Upper lobe of left lung (tissue), 4 donors: ENCODE results near the gene SENP2.

ENCODE experiments used
- POLR2A ChIP-seq, 4 donors: fragments of 450-650 bp; IDR thresholded peaks; one replicate each; pipeline ENCODE4 v1.5.1; 2016 to 2017; ENCODE audit warnings: antibody characterized with exemption in 4 of 4, mild to moderate bottlenecking in 2 of 4
- TF ChIP-seq, protein P1 (sequence below), 6 experiments: fragments of 450-650 bp in 4 of 6; fragments of 200-600 bp in 2 of 6; sonication (generic) in 2 of 6; IDR thresholded peaks; one replicate each; pipeline ENCODE4 v1.5.1; 2016 to 2019; ENCODE audit warnings: antibody characterized with exemption in 6 of 6

DNA sequence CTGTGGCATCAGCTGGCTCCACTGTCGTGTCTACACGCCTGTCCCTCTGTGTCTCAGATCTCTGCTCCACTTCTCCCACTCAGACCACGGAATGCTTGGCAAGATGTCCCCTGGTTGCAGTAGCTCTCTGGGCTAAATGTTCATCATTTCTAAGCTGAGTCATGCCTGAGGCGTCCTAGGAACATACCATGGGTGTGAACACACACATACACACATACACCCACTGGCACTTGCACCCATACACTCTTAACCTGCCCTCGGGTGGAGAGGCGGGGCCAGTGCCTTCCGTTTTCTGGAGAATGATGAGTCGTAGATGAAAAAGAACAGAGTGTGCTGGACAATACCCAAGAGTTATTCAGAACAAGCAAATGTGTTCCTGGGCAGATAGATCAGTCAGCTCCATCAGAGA is 72.4 kb downstream of the SENP2 start:
- TF ChIP-seq POLR2A (IDR thresholded peaks at IDR 0.05): no peak
- TF ChIP-seq, protein P1, sequence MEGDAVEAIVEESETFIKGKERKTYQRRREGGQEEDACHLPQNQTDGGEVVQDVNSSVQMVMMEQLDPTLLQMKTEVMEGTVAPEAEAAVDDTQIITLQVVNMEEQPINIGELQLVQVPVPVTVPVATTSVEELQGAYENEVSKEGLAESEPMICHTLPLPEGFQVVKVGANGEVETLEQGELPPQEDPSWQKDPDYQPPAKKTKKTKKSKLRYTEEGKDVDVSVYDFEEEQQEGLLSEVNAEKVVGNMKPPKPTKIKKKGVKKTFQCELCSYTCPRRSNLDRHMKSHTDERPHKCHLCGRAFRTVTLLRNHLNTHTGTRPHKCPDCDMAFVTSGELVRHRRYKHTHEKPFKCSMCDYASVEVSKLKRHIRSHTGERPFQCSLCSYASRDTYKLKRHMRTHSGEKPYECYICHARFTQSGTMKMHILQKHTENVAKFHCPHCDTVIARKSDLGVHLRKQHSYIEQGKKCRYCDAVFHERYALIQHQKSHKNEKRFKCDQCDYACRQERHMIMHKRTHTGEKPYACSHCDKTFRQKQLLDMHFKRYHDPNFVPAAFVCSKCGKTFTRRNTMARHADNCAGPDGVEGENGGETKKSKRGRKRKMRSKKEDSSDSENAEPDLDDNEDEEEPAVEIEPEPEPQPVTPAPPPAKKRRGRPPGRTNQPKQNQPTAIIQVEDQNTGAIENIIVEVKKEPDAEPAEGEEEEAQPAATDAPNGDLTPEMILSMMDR (IDR thresholded peaks at IDR 0.05): no peak
